GM19023 (cell line): ENCODE data around the gene EXOC5.

Experiments used
- ATAC-seq: cut with Tn5 transposase; IDR thresholded peaks from one replicate; pipeline ENCODE4 v1.9.1; 2021; ENCODE audit warnings: mild to moderate bottlenecking, moderate library complexity; ENCODE audit not compliant: unreplicated experiment

The EXOC5 gene, protein sequence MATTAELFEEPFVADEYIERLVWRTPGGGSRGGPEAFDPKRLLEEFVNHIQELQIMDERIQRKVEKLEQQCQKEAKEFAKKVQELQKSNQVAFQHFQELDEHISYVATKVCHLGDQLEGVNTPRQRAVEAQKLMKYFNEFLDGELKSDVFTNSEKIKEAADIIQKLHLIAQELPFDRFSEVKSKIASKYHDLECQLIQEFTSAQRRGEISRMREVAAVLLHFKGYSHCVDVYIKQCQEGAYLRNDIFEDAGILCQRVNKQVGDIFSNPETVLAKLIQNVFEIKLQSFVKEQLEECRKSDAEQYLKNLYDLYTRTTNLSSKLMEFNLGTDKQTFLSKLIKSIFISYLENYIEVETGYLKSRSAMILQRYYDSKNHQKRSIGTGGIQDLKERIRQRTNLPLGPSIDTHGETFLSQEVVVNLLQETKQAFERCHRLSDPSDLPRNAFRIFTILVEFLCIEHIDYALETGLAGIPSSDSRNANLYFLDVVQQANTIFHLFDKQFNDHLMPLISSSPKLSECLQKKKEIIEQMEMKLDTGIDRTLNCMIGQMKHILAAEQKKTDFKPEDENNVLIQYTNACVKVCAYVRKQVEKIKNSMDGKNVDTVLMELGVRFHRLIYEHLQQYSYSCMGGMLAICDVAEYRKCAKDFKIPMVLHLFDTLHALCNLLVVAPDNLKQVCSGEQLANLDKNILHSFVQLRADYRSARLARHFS

DNA sequence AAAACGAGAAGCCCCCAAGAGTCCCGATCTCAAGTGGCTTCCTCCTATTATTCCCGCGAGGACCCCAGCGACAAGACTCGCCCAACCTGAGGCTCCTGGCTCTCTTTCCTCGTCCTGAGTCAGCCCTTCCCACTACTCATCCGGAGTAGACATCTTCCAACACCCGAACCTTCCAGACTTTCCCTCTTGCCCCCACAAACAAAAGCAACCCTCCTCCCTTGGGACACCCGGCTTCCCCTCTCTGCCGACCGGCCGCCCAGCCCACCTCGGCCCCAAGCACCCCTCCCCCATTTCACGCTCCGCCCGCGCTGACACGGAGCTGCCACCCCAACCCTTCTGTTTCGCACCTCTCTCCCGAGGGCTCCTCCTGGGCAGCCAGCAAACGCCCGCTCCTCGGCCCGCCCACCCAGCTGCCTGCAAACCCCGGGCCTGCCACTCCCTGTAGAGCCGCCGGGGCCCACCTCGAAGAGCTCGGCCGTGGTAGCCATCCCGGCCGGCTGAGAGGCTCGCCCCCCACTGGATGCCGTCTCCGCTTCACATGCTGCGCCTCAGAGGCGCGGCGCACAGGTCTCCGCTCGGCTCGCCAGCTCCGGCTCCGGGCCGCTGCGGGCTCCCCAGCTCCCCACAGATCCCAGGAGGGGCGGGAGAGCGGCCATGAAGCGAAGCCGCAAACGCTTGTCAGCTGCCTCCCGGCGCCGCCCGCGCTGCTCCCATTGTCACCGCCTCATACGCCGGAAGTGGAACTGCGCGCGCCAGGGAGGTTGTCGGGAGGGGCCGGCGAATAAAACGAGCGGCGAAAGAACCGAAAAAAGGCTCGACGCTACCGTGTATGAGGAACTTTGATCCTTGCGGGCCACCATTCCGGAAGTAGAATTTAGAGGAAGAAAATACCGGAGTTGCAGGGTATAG lies at the start of gene EXOC5, which contains the start of gene AP5M1:
Gene EXOC5, minus strand, starts transcription at position 745 of the 909 bp plus-strand sequence. Its CDS starts 257 bp downstream, at position 488.
Gene AP5M1, plus strand, starts transcription at position 811 of the 909 bp plus-strand sequence. CDS start 344 bp downstream, outside the sequence.
- peak; percentile 91 for ATAC-seq

DNA sequence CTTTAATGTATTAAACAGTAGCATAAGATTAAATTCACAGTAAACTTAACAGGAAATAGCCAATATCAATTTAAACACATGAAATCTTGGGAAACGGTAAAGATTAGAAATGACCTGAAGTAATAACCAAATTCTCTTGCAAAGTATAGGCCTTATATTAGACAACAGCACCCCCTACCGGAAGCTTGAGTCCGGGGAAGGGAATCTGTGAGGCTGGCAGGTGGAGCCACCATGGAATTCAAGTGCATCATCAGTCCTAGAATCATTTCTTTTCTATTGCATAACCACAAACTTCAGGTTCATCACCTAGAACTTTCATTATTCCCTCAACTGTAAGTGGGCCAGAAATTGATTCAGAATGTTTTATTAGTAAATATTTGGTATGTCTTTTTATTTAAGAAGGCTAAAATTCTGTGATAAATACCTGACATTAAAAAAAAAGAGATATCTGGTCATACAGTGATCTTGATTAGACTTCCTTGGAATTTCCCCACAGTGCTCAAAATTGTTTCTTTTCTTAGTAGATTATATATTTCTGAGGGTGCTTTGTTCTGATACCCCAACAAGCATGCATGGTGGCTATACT lies 48.6 kb upstream of the EXOC5 start:
- ATAC-seq, result peak; percentile 63

DNA sequence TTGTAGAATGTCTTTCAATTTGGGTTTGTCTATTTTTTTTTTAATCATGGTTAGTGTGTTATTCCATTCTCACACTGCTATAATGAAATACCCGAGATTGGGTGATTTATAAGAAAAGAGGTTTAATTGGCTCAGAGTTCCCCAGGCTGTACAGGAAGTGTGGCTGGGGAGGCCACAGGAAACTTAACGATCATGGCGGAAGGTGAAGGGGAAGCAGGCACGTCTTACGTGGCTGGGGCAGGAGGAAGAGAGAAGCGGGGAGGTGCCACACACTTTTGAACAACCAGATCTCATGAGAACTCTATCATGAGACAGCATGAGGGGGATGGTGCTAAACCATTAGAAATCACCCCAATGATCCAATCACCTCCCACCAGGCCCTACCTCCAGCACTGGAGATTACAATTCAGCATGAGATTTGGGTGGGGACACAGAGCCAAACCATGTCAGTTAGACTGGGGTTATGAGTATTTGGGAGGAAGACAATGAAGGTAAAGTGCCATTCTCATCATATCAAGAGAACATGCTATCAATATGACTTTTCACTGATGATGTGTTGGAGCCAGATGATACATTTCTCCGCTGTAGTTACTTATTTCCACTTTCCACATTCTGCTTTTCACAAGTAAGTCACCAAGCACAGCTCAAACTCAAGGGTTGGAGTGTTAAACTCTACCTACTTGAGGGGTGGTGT lies 45.8 kb upstream of the EXOC5 start:
- no peak for ATAC-seq

DNA sequence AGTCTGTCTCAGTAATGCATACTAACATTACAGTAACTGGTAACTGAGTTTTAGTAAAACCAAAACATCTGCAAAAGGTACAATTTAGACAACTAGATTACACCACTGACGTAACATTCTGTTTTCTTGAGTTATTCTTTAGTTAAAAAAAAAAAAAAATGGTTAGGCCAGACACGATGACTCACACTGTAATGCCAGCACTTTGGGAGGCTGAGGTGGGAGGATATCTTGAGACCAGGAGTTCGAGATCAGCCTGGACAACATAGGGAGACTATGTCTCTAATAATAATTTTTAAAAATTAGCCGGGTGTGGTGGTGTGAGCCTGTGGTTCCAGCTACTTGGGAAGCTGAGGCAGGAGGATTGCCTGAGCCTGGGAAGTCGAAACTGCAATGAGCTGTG lies 34.2 kb upstream of the EXOC5 start:
- no peak for ATAC-seq

DNA sequence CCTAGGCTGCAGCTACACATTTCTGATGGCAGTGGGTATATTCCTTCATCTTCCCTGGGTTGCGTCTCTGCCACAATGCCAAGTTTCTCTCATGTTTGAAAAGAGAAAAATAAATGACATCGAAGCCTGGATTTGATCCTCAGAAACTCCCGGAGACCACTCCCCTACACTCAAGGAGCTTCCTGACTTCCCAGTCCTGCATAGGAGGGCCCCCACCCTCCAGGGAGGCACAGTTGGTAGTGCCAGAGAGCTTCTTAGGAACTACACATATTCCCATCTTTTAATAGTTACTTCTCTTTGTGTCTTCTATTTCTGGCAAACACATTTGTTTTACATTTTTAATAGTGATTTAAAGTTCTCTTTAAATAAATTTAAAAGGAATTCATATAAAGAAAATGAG lies 30.8 kb upstream of the EXOC5 start:
- ATAC-seq, result no peak

DNA sequence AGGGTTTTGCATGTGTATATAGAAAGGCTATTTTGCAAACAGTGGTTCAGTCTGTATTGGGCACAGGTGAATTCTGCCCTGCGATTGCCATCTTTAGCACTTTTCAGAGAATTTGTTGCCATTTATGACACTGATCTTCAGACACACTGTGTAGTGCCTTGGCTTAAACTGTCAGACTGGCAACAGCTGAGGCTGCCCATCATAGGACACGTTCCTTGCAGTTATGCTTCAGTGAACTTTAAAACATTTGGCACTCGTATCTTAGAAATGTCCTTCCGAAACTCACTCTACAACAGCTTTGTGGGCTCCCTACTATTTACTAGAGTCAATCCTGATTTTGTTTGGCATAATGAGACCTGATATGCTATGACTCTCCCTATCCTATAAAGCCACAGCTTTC lies 29.1 kb upstream of the EXOC5 start:
- no peak for ATAC-seq

DNA sequence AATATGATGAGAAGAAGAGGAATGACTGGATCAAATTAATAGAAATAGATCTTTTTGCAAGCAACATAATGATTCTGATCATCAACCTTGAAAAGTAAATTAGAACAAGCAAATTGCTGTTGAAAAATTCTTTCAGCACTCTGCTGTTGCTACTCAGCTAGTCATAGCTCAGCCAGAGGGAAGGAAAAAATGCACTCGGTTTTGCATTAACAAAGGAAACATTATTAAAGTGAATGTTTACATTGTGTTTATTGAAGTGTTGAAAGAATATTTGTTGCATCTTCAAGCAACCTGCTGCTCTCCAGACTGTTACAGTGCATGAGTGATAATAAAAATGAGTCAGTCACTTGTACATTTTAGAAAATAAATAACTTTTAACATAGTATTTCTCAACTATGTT lies 26.5 kb upstream of the EXOC5 start:
- no peak for ATAC-seq

DNA sequence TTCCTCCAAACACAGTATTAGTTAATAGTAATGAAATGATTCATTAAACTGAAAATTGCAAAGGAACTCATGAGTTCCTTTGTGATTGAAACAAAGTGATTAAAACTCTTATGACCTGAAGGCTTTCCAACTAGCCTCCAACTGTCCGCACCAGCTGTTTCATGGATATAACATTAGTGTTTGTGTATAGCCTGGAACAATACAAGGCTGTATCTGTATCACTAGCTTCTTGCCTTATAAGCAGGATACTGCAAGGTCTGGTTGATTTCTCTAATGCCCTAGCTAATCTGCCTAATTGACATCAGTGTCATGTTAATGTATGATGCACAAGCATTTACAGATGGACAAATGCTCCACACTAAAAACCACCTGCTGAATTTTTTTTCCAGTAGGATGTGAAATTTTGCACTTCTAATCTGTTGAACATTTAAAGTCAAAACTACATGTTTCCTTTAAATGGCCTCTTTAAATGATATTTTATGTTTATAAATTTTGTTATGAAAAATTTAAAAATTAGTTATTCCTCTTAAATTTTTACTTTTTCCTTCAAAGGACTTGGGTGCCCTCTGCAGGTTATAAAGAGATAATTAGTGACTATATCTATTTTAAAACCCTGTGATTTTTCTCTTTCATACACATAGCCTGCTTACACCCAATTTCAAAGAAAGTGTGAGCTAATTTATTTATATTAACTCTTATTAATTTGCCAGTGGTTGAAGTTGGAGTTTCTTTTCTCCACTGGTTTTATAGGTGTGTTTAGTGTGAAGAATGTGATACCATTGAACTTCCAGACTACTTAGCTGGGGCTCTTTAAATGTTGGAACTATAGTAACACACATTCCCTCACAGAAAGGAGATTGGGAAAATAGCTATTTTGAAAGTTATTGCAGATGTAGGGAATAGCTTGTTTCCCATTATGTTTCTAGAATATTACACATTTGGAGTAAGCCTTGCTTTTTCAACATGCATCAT lies 25.4 kb upstream of the EXOC5 start:
- ATAC-seq, result no peak

DNA sequence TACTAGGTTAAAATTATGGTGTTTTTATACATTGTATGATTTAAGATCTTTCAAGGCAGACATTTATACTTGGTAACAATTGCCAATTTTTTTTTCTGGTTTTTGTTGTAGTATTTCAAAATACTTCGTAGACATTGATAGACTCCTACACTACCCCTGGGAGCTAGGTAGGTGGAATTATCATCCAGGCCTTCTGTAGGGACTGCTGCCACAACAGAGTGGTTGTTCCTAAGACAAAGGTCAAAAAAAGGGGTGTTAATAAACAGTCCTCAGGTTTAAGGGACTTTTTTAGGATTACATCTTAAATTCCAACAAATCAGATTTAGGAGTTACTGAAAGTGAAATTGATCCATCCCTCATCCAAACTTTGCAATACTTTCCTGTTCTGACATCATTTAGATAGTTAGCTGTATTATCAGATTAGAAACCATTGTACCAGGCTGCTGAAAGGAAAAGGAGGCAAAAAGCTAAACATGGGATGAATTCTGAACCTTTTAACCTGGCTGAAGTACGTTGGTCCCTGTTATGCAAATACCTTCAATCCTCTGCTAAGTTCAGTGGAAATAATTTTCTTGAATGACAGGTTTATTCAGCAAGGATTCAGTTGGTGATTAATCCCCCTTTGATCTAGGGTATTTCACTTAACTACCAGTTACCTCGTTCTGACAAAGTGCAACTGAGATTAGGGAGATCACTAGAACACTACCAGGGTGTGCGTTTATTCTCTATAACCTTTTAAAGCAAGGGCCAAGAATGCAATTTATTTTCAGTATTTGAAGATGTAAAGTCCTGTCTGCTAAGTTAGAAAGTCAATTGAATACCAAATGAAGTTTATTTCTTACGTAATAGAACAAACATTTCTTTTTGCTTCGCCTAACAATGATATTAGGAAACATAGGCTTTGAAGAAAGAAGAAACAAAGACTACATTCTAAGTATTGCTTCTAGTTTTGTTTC lies 23.3 kb upstream of the EXOC5 start:
- no peak for ATAC-seq

DNA sequence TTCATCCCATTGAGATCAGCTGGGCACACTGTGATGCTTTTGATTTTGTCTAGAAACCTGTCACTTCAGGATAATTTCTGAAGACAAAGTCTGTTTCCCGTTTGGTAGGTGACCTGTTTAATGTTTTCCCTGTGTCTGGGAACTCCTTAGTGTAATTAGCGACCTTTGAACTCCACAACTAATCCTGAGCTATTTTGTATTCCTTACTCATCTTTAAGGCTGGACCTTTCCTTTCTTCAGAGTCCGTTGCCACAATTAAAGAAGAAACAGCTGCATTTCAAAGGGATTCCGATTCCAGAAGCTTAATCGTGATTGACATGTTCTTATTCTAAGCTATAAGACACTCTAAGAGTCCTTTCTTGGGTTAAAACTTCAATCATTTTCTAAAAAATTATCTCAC lies 22.0 kb upstream of the EXOC5 start:
- no peak for ATAC-seq

DNA sequence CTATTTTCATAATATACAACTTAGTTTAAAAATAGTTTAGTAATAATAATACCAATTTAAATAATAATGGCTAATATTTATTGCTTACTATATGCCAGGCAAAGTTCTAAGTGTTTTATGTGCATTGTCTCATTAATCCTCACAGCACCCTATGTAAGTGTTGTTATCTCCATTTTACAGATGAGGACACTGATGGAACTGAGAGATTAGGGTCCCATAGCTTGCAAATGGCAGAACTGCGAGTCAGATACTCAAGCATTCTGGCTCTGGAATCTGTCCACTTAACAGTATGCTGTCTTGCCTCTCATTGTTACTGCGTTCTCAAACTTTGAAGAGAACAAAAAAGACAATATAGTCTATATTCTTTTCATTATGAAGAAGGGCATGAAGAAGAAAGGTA lies 19.0 kb upstream of the EXOC5 start:
- no peak for ATAC-seq

DNA sequence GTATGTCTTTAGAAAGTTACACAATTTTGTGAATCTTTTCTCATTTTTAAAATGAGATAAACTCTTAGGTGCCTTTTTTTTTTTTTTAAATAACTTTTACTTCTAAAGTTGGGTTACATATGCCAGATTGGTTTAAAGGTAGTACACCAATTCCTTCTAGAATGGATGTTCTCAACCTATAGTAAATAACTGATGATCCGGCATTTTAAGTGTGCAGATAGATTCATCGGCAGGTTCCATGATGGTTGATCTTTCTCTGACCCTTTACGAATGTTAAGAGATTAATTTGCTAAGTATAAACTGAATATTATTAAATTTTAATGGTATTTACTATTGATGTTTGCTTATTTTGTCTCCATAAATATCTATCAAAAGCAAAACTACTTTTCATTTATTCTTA lies 8.4 kb upstream of the EXOC5 start:
- ATAC-seq, result no peak

DNA sequence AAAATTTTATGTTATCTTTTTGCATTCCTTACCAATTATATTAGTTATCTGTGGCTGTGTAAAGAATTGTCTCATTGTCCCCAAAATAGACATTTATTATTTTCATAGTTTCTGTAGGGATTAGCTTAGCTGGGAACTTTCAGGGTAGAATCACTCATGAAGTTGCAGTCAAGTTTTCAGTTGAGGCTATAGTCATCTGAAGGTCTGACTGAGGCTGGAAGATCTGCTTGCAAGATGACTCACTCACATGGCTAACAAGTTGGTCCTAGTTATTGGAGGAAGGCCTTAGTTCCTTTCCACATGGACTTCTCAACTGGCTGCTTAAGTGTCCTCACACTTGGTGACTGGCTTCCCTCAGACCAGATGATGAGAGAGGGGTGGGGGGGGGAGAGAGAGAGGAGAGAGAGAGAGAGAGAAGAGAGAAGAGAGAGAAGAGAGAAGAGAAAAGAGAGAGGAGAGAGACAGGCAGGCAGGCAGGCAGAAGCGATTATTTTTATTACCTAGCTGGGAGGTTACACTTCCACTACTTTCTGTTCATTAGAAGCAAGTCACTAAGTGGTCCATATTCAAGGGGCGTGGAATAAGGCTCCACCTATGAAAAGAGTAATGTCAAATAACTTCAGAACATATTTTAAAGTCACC lies 6.4 kb upstream of the EXOC5 start:
- ATAC-seq, result no peak

DNA sequence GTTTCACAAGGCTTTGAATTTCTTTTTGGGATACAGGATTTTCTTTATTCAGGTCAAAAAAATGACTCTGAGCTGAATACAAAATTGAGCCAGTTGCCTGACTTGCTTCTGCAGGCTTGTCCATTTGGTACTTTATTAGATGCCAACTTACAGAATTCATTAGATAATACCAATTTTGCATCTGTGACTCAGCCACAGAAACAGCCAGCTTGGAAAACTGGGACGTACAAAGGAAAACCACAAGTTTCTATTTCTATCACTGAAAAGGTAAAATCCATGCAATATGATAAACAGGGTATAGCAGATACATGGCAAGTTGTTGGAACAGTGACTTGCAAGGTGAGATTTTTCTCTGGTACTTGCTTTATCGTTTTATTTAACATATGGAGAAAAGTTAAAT lies 5.8 kb upstream of the EXOC5 start:
- ATAC-seq, result no peak

DNA sequence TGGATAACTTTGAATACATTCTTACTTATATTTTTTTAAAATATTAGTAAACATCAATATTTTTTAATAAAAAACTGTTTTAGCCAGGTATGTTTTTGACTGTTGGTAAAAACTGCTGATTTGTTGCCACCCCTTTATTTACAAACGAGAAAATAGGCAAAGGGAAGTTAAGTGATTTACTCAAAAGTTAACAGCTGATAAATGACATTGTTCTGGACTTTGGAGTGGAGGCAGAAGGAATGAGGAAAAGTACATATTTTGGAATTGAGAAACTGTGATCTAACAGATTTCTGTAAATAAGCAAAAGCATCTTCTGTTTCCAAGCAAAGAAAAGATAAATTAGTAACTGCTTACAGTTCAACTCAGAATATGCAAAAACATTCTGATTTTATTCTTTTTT lies 4.5 kb upstream of the EXOC5 start:
- ATAC-seq, result no peak

DNA sequence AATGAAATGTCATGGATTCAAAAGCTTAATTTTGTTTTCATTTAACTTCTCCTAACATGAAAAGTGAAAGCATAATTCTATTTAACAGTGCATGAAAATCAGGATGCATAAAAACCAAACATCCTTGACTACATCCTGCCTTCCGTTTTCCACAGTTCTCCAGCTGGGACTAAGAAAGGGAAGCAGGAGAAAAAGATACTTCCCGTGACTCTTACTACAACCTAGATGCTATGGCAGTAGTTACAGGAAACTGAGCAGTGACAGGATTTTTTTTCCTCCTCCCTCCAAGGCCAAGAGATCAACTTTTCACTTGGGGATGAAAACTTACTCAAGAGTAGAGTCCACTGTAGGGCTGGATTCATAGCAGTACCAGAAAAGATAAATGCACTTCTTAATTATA lies 2.6 kb downstream of the EXOC5 start:
- ATAC-seq, result no peak

DNA sequence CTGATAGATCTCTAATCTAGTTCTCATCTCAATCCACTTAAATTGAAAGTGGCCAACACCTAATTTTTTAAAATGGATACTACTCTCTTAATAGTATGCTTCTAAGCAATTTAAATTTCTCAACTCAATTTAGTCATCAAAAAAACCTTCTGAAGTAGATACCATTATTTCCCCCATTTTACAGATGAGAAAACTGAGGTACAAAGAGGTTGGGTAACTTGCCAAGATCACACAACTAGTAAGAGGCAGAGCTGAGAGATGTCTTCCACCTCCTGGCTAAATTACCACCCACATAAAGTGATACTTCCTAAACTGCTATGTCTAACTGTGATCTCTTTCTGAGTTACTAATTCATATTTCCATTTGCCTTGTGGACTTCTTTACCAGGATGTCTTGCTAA lies 6.6 kb downstream of the EXOC5 start:
- no peak for ATAC-seq

DNA sequence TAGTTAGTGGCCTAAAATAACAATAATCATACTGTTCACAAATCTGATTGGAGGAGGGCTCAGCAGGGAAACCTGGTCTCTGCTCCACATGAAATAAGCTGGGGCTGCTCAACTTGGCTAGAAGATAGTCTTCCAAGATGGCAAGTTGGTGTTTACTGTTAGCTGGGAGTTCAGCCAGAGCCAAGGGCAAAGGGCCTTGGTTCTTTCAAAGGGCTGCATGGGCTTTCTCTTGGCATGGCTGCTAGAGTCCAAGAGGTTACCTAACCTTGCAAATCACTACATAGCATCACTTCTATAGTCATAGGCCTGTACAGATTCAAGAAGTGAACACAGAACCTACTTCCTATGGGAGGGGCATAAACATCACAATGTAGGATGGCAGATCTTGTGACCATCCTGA lies 7.1 kb downstream of the EXOC5 start:
- no peak for ATAC-seq
